H1 (cell line): ENCODE measurements around the gene CIZ1. TPM values are rescaled to one million over a fixed set of nuclear protein-coding genes. Genes with fewer than 3 reads are reported as not detected.

Experiments
- CTCF ChIA-PET: fragments of 300-600 bp; sonication (Branson Sonifier 250); formaldehyde crosslinking; loops from one replicate; lab custom pipeline; 2021; ENCODE audit not compliant: partially characterized antibody; lab: Charles Lee
- POLR2A ChIA-PET: fragments of 300-600 bp; sonication (Branson Sonifier 250); formaldehyde crosslinking; loops from one replicate; lab custom pipeline; 2021; ENCODE audit warnings: inconsistent platforms; ENCODE audit not compliant: partially characterized antibody; lab: Charles Lee
- DNase-seq, 2 experiments: peaks; one replicate each; pipeline versions ENCODE4 v3.0.0 to v3.0.0-alpha.2; 2010 to 2022; ENCODE audit warnings: low spot score in 2 of 2, low read depth in 1 of 2, mixed read lengths in 1 of 2
- FAIRE-seq: peaks from 2 replicates; lab custom pipeline; 2011; peaks lifted over from hg19 to GRCh38; lab: Jason Lieb, UNC
- H2AFZ ChIP-seq: 2 replicates; pipeline ENCODE4 v1.8.1; 2012; ENCODE audit warnings: low read length, inconsistent platforms
- H2AK5ac ChIP-seq: 2 replicates; pipeline ENCODE4 v1.6.1; 2013; ENCODE audit warnings: low read depth, low read length
- H2BK120ac ChIP-seq: replicated peaks from 2 replicates; pipeline ENCODE3; 2013; ENCODE audit warnings: low read depth, low read length, inconsistent platforms
- H2BK12ac ChIP-seq: 2 replicates; pipeline ENCODE4 v1.6.1; 2013; ENCODE audit warnings: low read depth, low read length
- H2BK15ac ChIP-seq: 2 replicates; pipeline ENCODE4 v1.6.1; 2013; ENCODE audit warnings: low read length
- H2BK20ac ChIP-seq: 2 replicates; pipeline ENCODE4 v1.6.1; 2013; ENCODE audit warnings: low read length
- H2BK5ac ChIP-seq: 2 replicates; pipeline ENCODE4 v1.6.1; 2013; ENCODE audit warnings: low read depth, low read length
- H3K14ac ChIP-seq: 2 replicates; pipeline ENCODE4 v1.6.1; 2013; ENCODE audit warnings: inconsistent platforms; ENCODE audit not compliant: insufficient read length
- H3K18ac ChIP-seq: 2 replicates; pipeline ENCODE4 v1.6.1; 2013; ENCODE audit warnings: low read length; ENCODE audit errors: extremely low read depth
- H3K23ac ChIP-seq: 2 replicates; pipeline ENCODE4 v1.6.1; 2013; ENCODE audit warnings: inconsistent platforms; ENCODE audit not compliant: insufficient read length
- H3K23me2 ChIP-seq: 2 replicates; pipeline ENCODE4 v1.6.1; 2013; ENCODE audit warnings: low read depth, low read length
- H3K27ac ChIP-seq: 2 replicates; pipeline ENCODE4 v1.6.1; 2011; ENCODE audit warnings: low read depth, low read length, inconsistent platforms
- H3K27me3 ChIP-seq, 4 experiments: replicated peaks in 1 of 4; 1 replicate in 1 of 4; 2 replicates in 3 of 4; pipeline versions ENCODE4 v1.6.1 to v1.8.1; 2011 to 2013; ENCODE audit warnings: low read length in 3 of 4, mild to moderate bottlenecking in 3 of 4, inconsistent platforms in 2 of 4, mixed read lengths in 2 of 4, moderate library complexity in 1 of 4; ENCODE audit not compliant: control insufficient read depth in 3 of 4, insufficient read depth in 3 of 4; ENCODE audit errors: extremely low read depth in 1 of 4
- H3K36me3 ChIP-seq, 4 experiments: 2 replicates each; pipeline versions ENCODE4 v1.6.1 to v1.8.1; 2011 to 2013; ENCODE audit warnings: mild to moderate bottlenecking in 4 of 4, low read length in 3 of 4, moderate library complexity in 2 of 4, control low read depth in 1 of 4, inconsistent platforms in 1 of 4; ENCODE audit not compliant: insufficient read depth in 4 of 4, control insufficient read depth in 2 of 4
- H3K4ac ChIP-seq: replicated peaks from 2 replicates; pipeline ENCODE3; 2013; ENCODE audit warnings: low read length, low read depth, mixed read lengths, inconsistent platforms; ENCODE audit not compliant: insufficient read length
- H3K4me1 ChIP-seq, 4 experiments: replicated peaks in 1 of 4; 1 replicate in 1 of 4; 2 replicates in 3 of 4; pipeline versions ENCODE4 v1.6.1 to v1.8.1; 2011 to 2013; ENCODE audit warnings: low read length in 3 of 4, inconsistent platforms in 2 of 4, mixed read lengths in 1 of 4; ENCODE audit not compliant: insufficient read depth in 4 of 4, control insufficient read depth in 3 of 4
- H3K4me2 ChIP-seq, 2 experiments: 2 replicates each; pipeline versions ENCODE4 v1.6.1 to v1.8.1; 2011 to 2013; ENCODE audit warnings: low read depth in 2 of 2, low read length in 2 of 2, control low read depth in 1 of 2, inconsistent platforms in 1 of 2, mild to moderate bottlenecking in 1 of 2; ENCODE audit not compliant: insufficient read depth in 1 of 2
- H3K4me3 ChIP-seq, 4 experiments: fragments of 200-600, 300-600 bp in 1 of 4; sonication (generic), shearing (Covaris generic), sonication (Bioruptor Twin) in 1 of 4; 2 replicates each; pipeline versions ENCODE4 v1.5.1 to v1.8.1; 2011 to 2016; ENCODE audit warnings: low read length in 4 of 4, low read depth in 3 of 4, control low read depth in 2 of 4, inconsistent platforms in 2 of 4, mild to moderate bottlenecking in 2 of 4, mixed read lengths in 1 of 4, moderate library complexity in 1 of 4; ENCODE audit not compliant: insufficient read depth in 2 of 4; ENCODE audit errors: extremely low read depth in 1 of 4
- H3K56ac ChIP-seq: replicated peaks from 2 replicates; pipeline ENCODE3; 2013; ENCODE audit warnings: low read depth, mild to moderate bottlenecking, mixed read lengths, low read length, inconsistent platforms; ENCODE audit not compliant: insufficient read length
- H3K79me1 ChIP-seq: 2 replicates; pipeline ENCODE4 v1.6.1; 2013; ENCODE audit warnings: low read depth, low read length, control low read depth
- H3K79me2 ChIP-seq, 2 experiments: 2 replicates each; pipeline versions ENCODE4 v1.6.1 to v1.8.1; 2012 to 2013; ENCODE audit warnings: low read length in 2 of 2, mild to moderate bottlenecking in 2 of 2, inconsistent platforms in 1 of 2; ENCODE audit not compliant: insufficient read depth in 2 of 2, control insufficient read depth in 1 of 2
- H3K9ac ChIP-seq, 4 experiments: replicated peaks in 1 of 4; 1 replicate in 1 of 4; 2 replicates in 3 of 4; pipeline versions ENCODE4 v1.6.1 to v1.8.1; 2011 to 2013; ENCODE audit warnings: low read depth in 3 of 4, low read length in 3 of 4, control low read depth in 2 of 4, mild to moderate bottlenecking in 2 of 4, moderate library complexity in 2 of 4, inconsistent platforms in 1 of 4; ENCODE audit errors: extremely low read depth in 1 of 4
- H3K9me3 ChIP-seq, 2 experiments: 2 replicates each; pipeline versions ENCODE4 v1.6.1 to v1.8.1; 2012 to 2013; ENCODE audit warnings: mild to moderate bottlenecking in 2 of 2, moderate library complexity in 2 of 2, control low read depth in 1 of 2, inconsistent platforms in 1 of 2, low read depth in 1 of 2, low read length in 1 of 2, mixed read lengths in 1 of 2; ENCODE audit not compliant: insufficient read depth in 2 of 2
- H4K20me1 ChIP-seq, 2 experiments: replicated peaks in 1 of 2; 2 replicates each; pipeline versions ENCODE3 to v1.8.1; 2011 to 2013; ENCODE audit warnings: inconsistent platforms in 2 of 2, low read length in 2 of 2, mild to moderate bottlenecking in 1 of 2; ENCODE audit not compliant: insufficient read depth in 2 of 2, control insufficient read depth in 1 of 2
- H4K5ac ChIP-seq: 2 replicates; pipeline ENCODE4 v1.6.1; 2013; ENCODE audit warnings: low read length, low read depth, mixed read lengths, inconsistent platforms; ENCODE audit not compliant: insufficient read length
- H4K8ac ChIP-seq: 2 replicates; pipeline ENCODE4 v1.8.0; 2013; ENCODE audit warnings: mild to moderate bottlenecking, moderate library complexity, low read length, inconsistent platforms; ENCODE audit not compliant: insufficient read depth; ENCODE audit errors: extremely low read depth
- H4K91ac ChIP-seq: replicated peaks from 2 replicates; pipeline ENCODE3; 2013; ENCODE audit warnings: low read length, mixed read lengths, inconsistent platforms; ENCODE audit not compliant: insufficient read length
- CEBPB ChIP-seq: IDR thresholded peaks from 2 replicates; pipeline ENCODE4 v1.6.1; 2012; ENCODE audit warnings: low read depth, low read length
- GTF2F1 ChIP-seq: IDR thresholded peaks from 2 replicates; pipeline ENCODE4 v1.6.1; 2012; ENCODE audit warnings: low read depth, low read length, improper control_type of control experiment, borderline replicate concordance
- NANOG ChIP-seq: IDR thresholded peaks from 2 replicates; pipeline ENCODE4 v1.6.1; 2011; ENCODE audit warnings: low read length, low read depth, mild to moderate bottlenecking, inconsistent platforms; ENCODE audit not compliant: insufficient read depth, poor library complexity, severe bottlenecking
- RNF2 ChIP-seq: fragments of 200-900, 300-1000 bp; sonication (generic); IDR thresholded peaks from 2 replicates; pipeline ENCODE4 v1.7.1; 2016; ENCODE audit warnings: borderline replicate concordance, low read depth, mild to moderate bottlenecking, antibody characterized with exemption, low read length; ENCODE audit not compliant: poor library complexity, severe bottlenecking; ENCODE audit errors: missing control alignments
- RXRA ChIP-seq: IDR thresholded peaks from 2 replicates; pipeline ENCODE4 v1.6.1; 2011; ENCODE audit warnings: low read depth, mild to moderate bottlenecking, low read length, moderate library complexity; ENCODE audit not compliant: insufficient read depth
- SIX5 ChIP-seq: IDR thresholded peaks from 2 replicates; pipeline ENCODE4 v1.6.1; 2011; ENCODE audit warnings: mild to moderate bottlenecking, low read depth, low read length
- TAF7 ChIP-seq: optimal IDR thresholded peaks from 2 replicates; pipeline ENCODE3; 2011; ENCODE audit warnings: low read depth, mild to moderate bottlenecking, inconsistent platforms, low read length, moderate library complexity, borderline replicate concordance
- TBP ChIP-seq: IDR thresholded peaks from 2 replicates; pipeline ENCODE4 v1.6.1; 2011; ENCODE audit warnings: low read depth, low read length, improper control_type of control experiment
- TEAD4 ChIP-seq: IDR thresholded peaks from 2 replicates; pipeline ENCODE4 v1.6.1; 2012; ENCODE audit warnings: low read depth, low read length, inconsistent platforms, mixed read lengths
- YY1 ChIP-seq: IDR thresholded peaks from 2 replicates; pipeline ENCODE4 v1.6.1; 2011; ENCODE audit warnings: low read depth, mild to moderate bottlenecking, low read length
- WGBS, 2 experiments: shearing (Covaris generic) in 1 of 2; methylation state at CpG; one replicate each; pipeline versions ENCODE4 v1.1.6 to v1.1.7; 2013 to 2015; ENCODE audit warnings: low lambda C conversion rate in 2 of 2, mixed read lengths in 2 of 2, inconsistent platforms in 1 of 2, low coverage in 1 of 2, missing lambda C conversion rate in 1 of 2; ENCODE audit not compliant: insufficient replicate concordance in 2 of 2, insufficient coverage in 1 of 2, insufficient read length in 1 of 2; ENCODE audit errors: extremely low coverage in 1 of 2, missing lambda C conversion rate in 1 of 2; 5-methylcytosine and 5-hydroxymethylcytosine counted together
- polyA plus RNA-seq, 7 experiments: library from polyadenylated mRNA; depleted of rRNA in 3 of 7; stranded (reverse) in 5 of 7; unstranded in 2 of 7; fragments of >200 nt in 5 of 7; fragments of 200-250 nt in 2 of 7; gene quantifications; 1 replicate in 5 of 7; 2 replicates in 1 of 7; 4 replicates in 1 of 7; pipeline versions ENCODE4 v1.2.1 to v1.2.3, GENCODE V29; 2011 to 2013; ENCODE audit warnings: missing spikeins in 2 of 7, mixed read lengths in 2 of 7
- total RNA-seq: library from RNA; stranded (reverse); fragmentation: NEBNext Ultra II Directional; extraction: Animal tissue kit (Norgen Biotek cat#: 25700); gene quantifications from 2 replicates; pipeline ENCODE4 v1.2.1, GENCODE V29; 2021
- TF ChIP-seq, protein P1 (sequence below): IDR thresholded peaks from 2 replicates; pipeline ENCODE4 v1.6.1; 2012; ENCODE audit warnings: inconsistent platforms

Gene CIZ1
- total and polyA plus RNA-seq, 2 of the 8 experiments (the other 6 are each of a cell fraction or from before 2014, with no cell fraction given): 66.0 to 107 TPM

DNA sequence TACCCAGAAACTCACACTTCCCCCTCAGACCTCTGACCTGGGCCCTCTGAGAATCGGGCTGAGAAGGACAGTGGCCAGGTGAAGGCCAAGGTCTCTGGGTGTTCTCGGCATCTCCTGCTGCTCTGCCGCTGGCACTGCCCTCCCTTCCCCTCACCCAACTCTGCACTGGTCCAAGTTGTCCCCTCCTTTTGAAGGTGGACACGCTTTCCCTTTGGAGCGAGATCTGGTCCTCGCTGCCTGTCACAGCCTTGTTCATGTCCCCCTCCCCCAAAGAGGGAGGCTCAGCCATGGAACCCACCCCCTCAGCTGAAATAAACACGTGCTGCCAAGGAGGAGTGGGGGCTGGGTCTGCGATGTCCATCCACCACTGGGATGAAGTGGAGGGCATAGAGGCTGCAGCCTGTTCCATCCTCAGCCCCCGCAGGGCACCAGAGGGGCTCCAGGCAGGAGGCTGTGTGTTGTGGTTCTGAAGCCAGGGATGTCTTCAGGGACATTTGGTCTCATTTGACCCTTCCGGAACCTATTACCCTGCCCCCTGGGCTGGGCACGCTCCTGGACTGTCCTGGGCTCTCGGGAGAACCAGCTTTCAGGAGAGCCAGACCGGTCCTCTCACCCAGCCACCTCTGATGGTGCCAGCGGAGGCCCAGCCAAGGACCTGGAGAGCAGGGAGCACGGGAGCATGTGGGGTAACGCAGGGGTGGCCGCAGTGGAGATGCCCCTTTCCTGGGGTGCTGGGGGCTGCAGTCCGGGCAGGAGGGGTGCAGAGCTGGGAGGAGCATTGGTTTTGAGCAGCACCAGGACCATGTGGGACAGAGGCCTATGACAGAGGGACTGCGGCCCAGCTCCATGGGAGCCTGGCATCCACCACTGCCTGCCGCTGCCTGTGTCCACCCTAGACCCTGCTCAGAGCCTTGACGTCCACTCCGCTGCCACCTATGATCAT, 46.9 kb downstream of the CIZ1 start:
- Histone ChIP-seq H2AFZ (no peak overlapping the region), H3K4me3 (no peak overlapping the region), H2BK120ac (no peak overlapping the region), H3K14ac (no peak overlapping the region), H3K4me1 (no peaks in the 10 kb centered on the region; a peak in 1 of 7 replicates), H3K23me2 (no peaks in the 10 kb centered on the region), H3K9ac (no peak overlapping the region), H2BK20ac (no peak overlapping the region), H3K27me3 (no peaks in the 10 kb centered on the region), H2BK12ac (no peak overlapping the region), H3K4me2 (no peak overlapping the region), H4K8ac (peak overlapping the region; percentile 79; the same call in 1 of the 2 replicates), H3K36me3 (no peaks in the 10 kb centered on the region), H3K27ac (no peak overlapping the region), H4K91ac (no peak overlapping the region), H3K79me2 (no peaks in the 10 kb centered on the region), H3K18ac (no peak overlapping the region), H2BK5ac (no peak overlapping the region), H4K5ac (no peak overlapping the region), H2AK5ac (no peak overlapping the region), H3K9me3 (no peaks in the 10 kb centered on the region), H2BK15ac (no peak overlapping the region), H4K20me1 (no peaks in the 10 kb centered on the region), H3K56ac (no peak overlapping the region), H3K23ac (no peak overlapping the region), H3K4ac (no peak overlapping the region), H3K79me1 (no peaks in the 10 kb centered on the region)
- CTCF ChIA-PET: interaction anchor here (1.1 to 2.8 kb wide), 2 partner anchors 20 to 27 kb away, joined by 5 to 15 read pairs; no protein-coding TSS in a partner anchor
- 90% methylated on average over 22 of the region's 22 CpGs; no CpG with 5 or more reads in 1 of the 2 experiments for WGBS, 2 experiments
- POLR2A ChIA-PET: interaction anchor here (1.2 to 2.5 kb wide), 3 partner anchors 8 to 18 kb away, joined by 3 to 6 read pairs (median 4); no protein-coding TSS in a partner anchor
- no peak for FAIRE-seq
- no peak for DNase-seq
- no peak for TF ChIP-seq RNF2
- no peak for TF ChIP-seq YY1
- TF ChIP-seq TEAD4: no peak
- TF ChIP-seq CEBPB: no peak
- no peak for TF ChIP-seq SIX5
- no peak for TF ChIP-seq TAF7
- TF ChIP-seq RXRA: no peak
- no peak for TF ChIP-seq GTF2F1
- TF ChIP-seq, protein P1, sequence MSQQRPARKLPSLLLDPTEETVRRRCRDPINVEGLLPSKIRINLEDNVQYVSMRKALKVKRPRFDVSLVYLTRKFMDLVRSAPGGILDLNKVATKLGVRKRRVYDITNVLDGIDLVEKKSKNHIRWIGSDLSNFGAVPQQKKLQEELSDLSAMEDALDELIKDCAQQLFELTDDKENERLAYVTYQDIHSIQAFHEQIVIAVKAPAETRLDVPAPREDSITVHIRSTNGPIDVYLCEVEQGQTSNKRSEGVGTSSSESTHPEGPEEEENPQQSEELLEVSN: no peak
- TF ChIP-seq NANOG: no peak
- no peak for TF ChIP-seq TBP
